HepG2 (cell line): ENCODE data around the gene DOCK9. TPM values are rescaled to one million over a fixed set of nuclear protein-coding genes. Genes with fewer than 3 reads are reported as not detected.

Experiments
- ATAC-seq: fragments of 200-7000 bp; cut with Tn5 transposase; 3 replicates; pipeline ENCODE4 v1.9.1; 2020; ENCODE audit warnings: mild to moderate bottlenecking, moderate library complexity
- BruUV-seq: library from RNA; stranded (reverse); fragments of 400-500 nt; replicated peaks from 2 replicates; lab custom pipeline; 2021; lab: Mats Ljungman, UMichigan
- CTCF ChIA-PET: fragments of 300-600 bp; formaldehyde crosslinking; extraction: SDS; loops from one replicate; lab custom pipeline; 2021; ENCODE audit warnings: low total read pairs, inconsistent platforms, low intra/inter-chr PET ratio; lab: Yijun Ruan, JAX
- POLR2A ChIA-PET: fragments of 350-600 bp; sonication (Branson Sonifier 250); formaldehyde crosslinking; loops from one replicate; lab custom pipeline; 2020; ENCODE audit warnings: antibody characterized with exemption, inconsistent platforms; lab: Yijun Ruan, JAX
- DNase-seq: peaks from one replicate; pipeline ENCODE4 v3.0.0-alpha.2; 2015; ENCODE audit warnings: low spot score
- FAIRE-seq: peaks from 3 replicates; lab custom pipeline; 2011; peaks lifted over from hg19 to GRCh38; lab: Jason Lieb, UNC
- H2AFZ ChIP-seq: one replicate; pipeline ENCODE4 v1.6.1; 2011; ENCODE audit warnings: low read length, inconsistent platforms
- H3K27ac ChIP-seq: fragments of 300-600 bp; 3 replicates; pipeline ENCODE4 v1.8.0; 2011; ENCODE audit warnings: mixed run types, mild to moderate bottlenecking, mixed read lengths, low read length, inconsistent platforms; ENCODE audit not compliant: insufficient read depth; ENCODE audit errors: extremely low read length
- H3K27me3 ChIP-seq, 2 experiments: fragments of 200-600 bp in 1 of 2; 2 replicates in 1 of 2; 3 replicates in 1 of 2; pipeline versions ENCODE4 v1.6.0 to v1.8.0; 2011; ENCODE audit warnings: low read length in 2 of 2, mild to moderate bottlenecking in 2 of 2, moderate library complexity in 2 of 2, inconsistent platforms in 1 of 2; ENCODE audit not compliant: insufficient read depth in 2 of 2, control insufficient read depth in 1 of 2
- H3K36me3 ChIP-seq, 2 experiments: fragments of 200-600 bp in 1 of 2; replicated peaks in 1 of 2; 2 replicates in 1 of 2; 3 replicates in 1 of 2; pipeline versions ENCODE4 v1.5.1 to v1.8.0; 2011; ENCODE audit warnings: low read length in 2 of 2, inconsistent platforms in 1 of 2; ENCODE audit not compliant: insufficient read depth in 2 of 2, control insufficient read depth in 1 of 2
- H3K4me1 ChIP-seq: 2 replicates; pipeline ENCODE4 v1.5.1; 2012; ENCODE audit warnings: low read length, inconsistent platforms; ENCODE audit not compliant: insufficient read depth
- H3K4me2 ChIP-seq: 2 replicates; pipeline ENCODE4 v1.6.0; 2011; ENCODE audit warnings: low read depth, low read length, inconsistent platforms
- H3K4me3 ChIP-seq, 3 experiments: fragments of 200-600 bp in 1 of 3; sonication (generic), shearing (Covaris generic) in 1 of 3; replicated peaks in 1 of 3; 2 replicates each; pipeline ENCODE4 v1.5.1; 2011 to 2016; ENCODE audit warnings: low read length in 3 of 3, inconsistent platforms in 2 of 3, low read depth in 2 of 3, mild to moderate bottlenecking in 2 of 3, control low read depth in 1 of 3, mixed read lengths in 1 of 3; ENCODE audit not compliant: insufficient read depth in 1 of 3
- H3K79me2 ChIP-seq: one replicate; pipeline ENCODE4 v1.6.1; 2011; ENCODE audit warnings: low read length, inconsistent platforms; ENCODE audit not compliant: insufficient read depth
- H3K9ac ChIP-seq: 2 replicates; pipeline ENCODE4 v1.6.0; 2011; ENCODE audit warnings: mild to moderate bottlenecking, low read depth, low read length, inconsistent platforms; ENCODE audit not compliant: insufficient read depth
- H3K9me3 ChIP-seq: 2 replicates; pipeline ENCODE4 v1.5.1; 2012; ENCODE audit warnings: mild to moderate bottlenecking, low read length
- H4K20me1 ChIP-seq: 2 replicates; pipeline ENCODE4 v1.6.0; 2011; ENCODE audit warnings: inconsistent platforms, mild to moderate bottlenecking, low read length, moderate library complexity; ENCODE audit not compliant: insufficient read depth
- EED ChIP-seq: sonication (generic); formaldehyde crosslinking; IDR thresholded peaks from 2 replicates; pipeline ENCODE4 v1.5.0; 2020; ENCODE audit warnings: mild to moderate bottlenecking, missing genetic modification reagents
- GATAD1 ChIP-seq: IDR thresholded peaks from 2 replicates; pipeline ENCODE4 v1.6.1; 2016; ENCODE audit warnings: missing genetic modification reagents, missing compliant biosample characterization
- HNRNPUL1 ChIP-seq: fragments of 200-400 bp; formaldehyde crosslinking; IDR thresholded peaks from 2 replicates; pipeline ENCODE4 v1.6.1; 2017; ENCODE audit warnings: low read depth, mild to moderate bottlenecking, low read length, moderate library complexity
- SIX1 ChIP-seq: sonication (generic); formaldehyde crosslinking; IDR thresholded peaks from 2 replicates; pipeline ENCODE4 v1.4.0; 2020; ENCODE audit warnings: missing genetic modification reagents, borderline replicate concordance
- WGBS: methylation state at CpG from one replicate; pipeline ENCODE4 v1.1.6; 2017; ENCODE audit warnings: low lambda C conversion rate; 5-methylcytosine and 5-hydroxymethylcytosine counted together
- in situ Hi-C: cut with HindIII; loops from 2 replicates; pipeline ENCODE4 v1.10.0; 2017; ENCODE audit warnings: low pct_unique_long_range_greater_than_20kb; ENCODE audit not compliant: extremely low pct_ligation_motif_present
- intact Hi-C: fragments of 100-400 bp; cut with micrococcal nuclease; formaldehyde crosslinking; loops from one replicate; pipeline ENCODE4 v1.10.0; 2022; ENCODE audit not compliant: unreplicated experiment
- polyA plus RNA-seq, 8 experiments: library from polyadenylated mRNA; depleted of rRNA in 3 of 8; stranded (reverse) in 7 of 8; unstranded in 1 of 8; fragments of >200 nt; fragmentation: Illumina TruSeq in 4 of 8; extraction: Trizol in 4 of 8; gene quantifications; 2 replicates each; pipeline versions ENCODE4 v1.2.1 to v1.2.3, GENCODE V29; 2011 to 2016; ENCODE audit warnings: low read depth in 4 of 8, missing spikeins in 1 of 8, mixed read lengths in 1 of 8; ENCODE audit not compliant: insufficient read depth in 1 of 8
- total RNA-seq, 5 experiments: library from RNA; depleted of rRNA; stranded (reverse); fragments of >200 nt; fragmentation: Illumina TruSeq; extraction: Trizol; gene quantifications; 2 replicates each; pipeline ENCODE4 v1.2.3, GENCODE V29; 2016; ENCODE audit warnings: low read depth in 1 of 5
- TF ChIP-seq, protein P1 (sequence below): sonication (generic); formaldehyde crosslinking; IDR thresholded peaks from 2 replicates; pipeline ENCODE4 v1.4.0; 2020; ENCODE audit warnings: mild to moderate bottlenecking, missing genetic modification reagents
- TF ChIP-seq, protein P2 (sequence below): sonication (generic); formaldehyde crosslinking; IDR thresholded peaks from 2 replicates; pipeline ENCODE4 v1.4.0; 2020; ENCODE audit warnings: missing genetic modification reagents
- TF ChIP-seq, protein P3 (sequence below): sonication (generic); formaldehyde crosslinking; IDR thresholded peaks from 2 replicates; pipeline ENCODE4 v1.4.0; 2020; ENCODE audit warnings: missing genetic modification reagents
- TF ChIP-seq, protein P4 (sequence below): sonication (generic); formaldehyde crosslinking; IDR thresholded peaks from 2 replicates; pipeline ENCODE4 v1.8.1; 2022; ENCODE audit warnings: low read depth, mild to moderate bottlenecking, missing genetic modification reagents

The DOCK9 gene
- total and polyA plus RNA-seq, 2 of the 13 experiments (the other 11 are each of a cell fraction or from before 2014, with no cell fraction given): 0.44 to 0.97 TPM

DNA sequence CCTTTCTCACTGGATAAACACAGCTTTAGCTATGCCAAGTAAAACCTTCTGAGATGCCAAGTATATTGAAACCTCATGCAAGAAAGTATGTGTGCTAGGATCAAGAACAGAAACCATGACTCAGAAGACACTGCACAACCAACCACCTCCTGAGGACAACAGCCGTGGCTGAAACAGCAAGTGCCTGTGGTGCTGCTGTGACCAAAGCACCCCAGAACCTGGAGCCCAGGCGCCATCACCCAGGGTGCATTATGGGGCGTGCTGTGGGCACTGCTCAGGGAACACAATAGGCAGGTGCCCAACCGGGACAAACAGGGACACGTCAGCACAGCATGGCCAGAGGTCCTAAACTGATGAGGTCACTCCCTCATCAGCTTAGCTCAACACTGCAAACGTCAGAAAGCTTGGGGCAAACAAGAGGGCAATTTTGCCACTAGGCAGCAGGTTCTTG lies 124.1 kb downstream of the DOCK9 start:
- ATAC-seq (no peak), FAIRE-seq (no peak), DNase-seq (no peak)
- Histone ChIP-seq H3K4me2 (no peak overlapping the region), H3K36me3 (no peaks in the 10 kb centered on the region), H3K4me1 (no peaks in the 10 kb centered on the region), H3K27ac (no peak overlapping the region), H3K27me3 (no peaks in the 10 kb centered on the region; a peak in 1 of 5 replicates), H2AFZ (no peak overlapping the region), H3K9ac (no peak overlapping the region), H3K4me3 (no peak overlapping the region), H4K20me1 (no peaks in the 10 kb centered on the region), H3K9me3 (no peaks in the 10 kb centered on the region), H3K79me2 (no peaks in the 10 kb centered on the region)
- 64% methylated on average over 4 of the region's 6 CpGs for WGBS
- POLR2A ChIA-PET: no interaction called here
- in situ Hi-C loops (no loop called here), intact Hi-C loops (no loop called here)
- BruUV-seq: no TSS peak
- no peak for TF ChIP-seq SIX1 (CRISPR knock-in tag)
- TF ChIP-seq, protein P1, sequence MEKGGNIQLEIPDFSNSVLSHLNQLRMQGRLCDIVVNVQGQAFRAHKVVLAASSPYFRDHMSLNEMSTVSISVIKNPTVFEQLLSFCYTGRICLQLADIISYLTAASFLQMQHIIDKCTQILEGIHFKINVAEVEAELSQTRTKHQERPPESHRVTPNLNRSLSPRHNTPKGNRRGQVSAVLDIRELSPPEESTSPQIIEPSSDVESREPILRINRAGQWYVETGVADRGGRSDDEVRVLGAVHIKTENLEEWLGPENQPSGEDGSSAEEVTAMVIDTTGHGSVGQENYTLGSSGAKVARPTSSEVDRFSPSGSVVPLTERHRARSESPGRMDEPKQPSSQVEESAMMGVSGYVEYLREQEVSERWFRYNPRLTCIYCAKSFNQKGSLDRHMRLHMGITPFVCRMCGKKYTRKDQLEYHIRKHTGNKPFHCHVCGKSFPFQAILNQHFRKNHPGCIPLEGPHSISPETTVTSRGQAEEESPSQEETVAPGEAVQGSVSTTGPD (CRISPR knock-in tag): no peak
- no peak for TF ChIP-seq GATAD1 (CRISPR knock-in tag)
- no peak for TF ChIP-seq HNRNPUL1
- TF ChIP-seq, protein P2, sequence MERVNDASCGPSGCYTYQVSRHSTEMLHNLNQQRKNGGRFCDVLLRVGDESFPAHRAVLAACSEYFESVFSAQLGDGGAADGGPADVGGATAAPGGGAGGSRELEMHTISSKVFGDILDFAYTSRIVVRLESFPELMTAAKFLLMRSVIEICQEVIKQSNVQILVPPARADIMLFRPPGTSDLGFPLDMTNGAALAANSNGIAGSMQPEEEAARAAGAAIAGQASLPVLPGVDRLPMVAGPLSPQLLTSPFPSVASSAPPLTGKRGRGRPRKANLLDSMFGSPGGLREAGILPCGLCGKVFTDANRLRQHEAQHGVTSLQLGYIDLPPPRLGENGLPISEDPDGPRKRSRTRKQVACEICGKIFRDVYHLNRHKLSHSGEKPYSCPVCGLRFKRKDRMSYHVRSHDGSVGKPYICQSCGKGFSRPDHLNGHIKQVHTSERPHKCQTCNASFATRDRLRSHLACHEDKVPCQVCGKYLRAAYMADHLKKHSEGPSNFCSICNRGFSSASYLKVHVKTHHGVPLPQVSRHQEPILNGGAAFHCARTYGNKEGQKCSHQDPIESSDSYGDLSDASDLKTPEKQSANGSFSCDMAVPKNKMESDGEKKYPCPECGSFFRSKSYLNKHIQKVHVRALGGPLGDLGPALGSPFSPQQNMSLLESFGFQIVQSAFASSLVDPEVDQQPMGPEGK: no peak
- TF ChIP-seq, protein P3, sequence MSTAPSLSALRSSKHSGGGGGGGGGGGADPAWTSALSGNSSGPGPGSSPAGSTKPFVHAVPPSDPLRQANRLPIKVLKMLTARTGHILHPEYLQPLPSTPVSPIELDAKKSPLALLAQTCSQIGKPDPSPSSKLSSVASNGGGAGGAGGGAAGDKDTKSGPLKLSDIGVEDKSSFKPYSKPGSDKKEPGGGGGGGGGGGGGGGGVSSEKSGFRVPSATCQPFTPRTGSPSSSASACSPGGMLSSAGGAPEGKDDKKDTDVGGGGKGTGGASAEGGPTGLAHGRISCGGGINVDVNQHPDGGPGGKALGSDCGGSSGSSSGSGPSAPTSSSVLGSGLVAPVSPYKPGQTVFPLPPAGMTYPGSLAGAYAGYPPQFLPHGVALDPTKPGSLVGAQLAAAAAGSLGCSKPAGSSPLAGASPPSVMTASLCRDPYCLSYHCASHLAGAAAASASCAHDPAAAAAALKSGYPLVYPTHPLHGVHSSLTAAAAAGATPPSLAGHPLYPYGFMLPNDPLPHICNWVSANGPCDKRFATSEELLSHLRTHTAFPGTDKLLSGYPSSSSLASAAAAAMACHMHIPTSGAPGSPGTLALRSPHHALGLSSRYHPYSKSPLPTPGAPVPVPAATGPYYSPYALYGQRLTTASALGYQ (CRISPR knock-in tag): no peak
- TF ChIP-seq, protein P4, sequence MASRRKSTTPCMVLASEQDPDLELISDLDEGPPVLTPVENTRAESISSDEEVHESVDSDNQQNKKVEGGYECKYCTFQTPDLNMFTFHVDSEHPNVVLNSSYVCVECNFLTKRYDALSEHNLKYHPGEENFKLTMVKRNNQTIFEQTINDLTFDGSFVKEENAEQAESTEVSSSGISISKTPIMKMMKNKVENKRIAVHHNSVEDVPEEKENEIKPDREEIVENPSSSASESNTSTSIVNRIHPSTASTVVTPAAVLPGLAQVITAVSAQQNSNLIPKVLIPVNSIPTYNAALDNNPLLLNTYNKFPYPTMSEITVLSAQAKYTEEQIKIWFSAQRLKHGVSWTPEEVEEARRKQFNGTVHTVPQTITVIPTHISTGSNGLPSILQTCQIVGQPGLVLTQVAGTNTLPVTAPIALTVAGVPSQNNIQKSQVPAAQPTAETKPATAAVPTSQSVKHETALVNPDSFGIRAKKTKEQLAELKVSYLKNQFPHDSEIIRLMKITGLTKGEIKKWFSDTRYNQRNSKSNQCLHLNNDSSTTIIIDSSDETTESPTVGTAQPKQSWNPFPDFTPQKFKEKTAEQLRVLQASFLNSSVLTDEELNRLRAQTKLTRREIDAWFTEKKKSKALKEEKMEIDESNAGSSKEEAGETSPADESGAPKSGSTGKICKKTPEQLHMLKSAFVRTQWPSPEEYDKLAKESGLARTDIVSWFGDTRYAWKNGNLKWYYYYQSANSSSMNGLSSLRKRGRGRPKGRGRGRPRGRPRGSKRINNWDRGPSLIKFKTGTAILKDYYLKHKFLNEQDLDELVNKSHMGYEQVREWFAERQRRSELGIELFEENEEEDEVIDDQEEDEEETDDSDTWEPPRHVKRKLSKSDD (CRISPR knock-in tag): no peak
- TF ChIP-seq EED (CRISPR knock-in tag): no peak
- CTCF ChIA-PET: no interaction called here
